B cell (primary cell): ENCODE measurements around the gene NAV2. TPM values are rescaled to one million over a fixed set of nuclear protein-coding genes. Genes with fewer than 3 reads are reported as not detected.

ENCODE experiments used
- ATAC-seq: fragments of 200-7000 bp; cut with Tn5 transposase; one replicate; pipeline ENCODE4 v1.10.0; 2021; ENCODE audit warnings: low read depth, mild to moderate bottlenecking, moderate number of reproducible peaks, moderate library complexity
- CTCF ChIA-PET: fragments of 350-600 bp; sonication (Branson Sonifier 250); formaldehyde crosslinking; loops from one replicate; lab custom pipeline; 2021; ENCODE audit warnings: antibody characterized with exemption, inconsistent platforms; lab: Charles Lee
- POLR2A ChIA-PET: fragments of 350-600 bp; sonication (Branson Sonifier 250); formaldehyde crosslinking; loops from one replicate; lab custom pipeline; 2021; ENCODE audit warnings: antibody characterized with exemption; lab: Charles Lee
- DNase-seq: peaks from one replicate; pipeline ENCODE4 v3.0.0; 2013
- H2AFZ ChIP-seq: 2 replicates; pipeline ENCODE4 v1.6.1; 2012; ENCODE audit warnings: mild to moderate bottlenecking, low read depth, low read length; ENCODE audit not compliant: insufficient read depth, poor library complexity, severe bottlenecking
- H3K27ac ChIP-seq, 2 donors: 1 replicate in 1 of 2; 2 replicates in 1 of 2; pipeline ENCODE4 v1.5.1; 2012 to 2013; ENCODE audit warnings: low read length in 2 of 2, mild to moderate bottlenecking in 2 of 2, moderate library complexity in 1 of 2
- H3K27me3 ChIP-seq, 4 experiments: fragments of 200-600 bp in 1 of 4; sonication (generic) in 1 of 4; replicated peaks in 1 of 4; 1 replicate in 2 of 4; 2 replicates in 2 of 4; pipeline versions ENCODE4 v1.6.1 to v1.7.0; 2013 to 2016; ENCODE audit warnings: low read length in 3 of 4, mild to moderate bottlenecking in 2 of 4, mixed read lengths in 1 of 4, moderate library complexity in 1 of 4; ENCODE audit not compliant: insufficient read depth in 4 of 4, control insufficient read depth in 3 of 4; ENCODE audit errors: control extremely low read depth in 1 of 4
- H3K36me3 ChIP-seq, 2 experiments: replicated peaks in 1 of 2; 1 replicate in 1 of 2; 2 replicates in 1 of 2; pipeline versions ENCODE4 v1.6.1 to v1.7.1; 2013; ENCODE audit warnings: low read length in 1 of 2; ENCODE audit not compliant: insufficient read depth in 2 of 2, control insufficient read depth in 1 of 2; ENCODE audit errors: control extremely low read depth in 1 of 2, extremely low read depth in 1 of 2
- H3K4me1 ChIP-seq, 2 donors: fragments of 200-600 bp in 1 of 2; sonication (generic) in 1 of 2; 1 replicate in 1 of 2; 2 replicates in 1 of 2; pipeline versions ENCODE4 v1.5.1 to v1.6.1; 2013 to 2017; ENCODE audit warnings: low read length in 2 of 2; ENCODE audit not compliant: control insufficient read depth in 2 of 2, insufficient read depth in 2 of 2
- H3K4me2 ChIP-seq: replicated peaks from 2 replicates; pipeline ENCODE3; 2012; ENCODE audit warnings: mild to moderate bottlenecking, low read depth, low read length; ENCODE audit not compliant: poor library complexity, severe bottlenecking
- H3K4me3 ChIP-seq, 5 experiments: fragments of 200-600 bp in 1 of 5; sonication (generic) in 1 of 5; 1 replicate in 3 of 5; 2 replicates in 2 of 5; pipeline versions ENCODE4 v1.5.1 to v1.7.0; 2011 to 2016; ENCODE audit warnings: low read length in 4 of 5, mild to moderate bottlenecking in 4 of 5, low read depth in 2 of 5, control low read depth in 1 of 5, moderate library complexity in 1 of 5; ENCODE audit not compliant: insufficient read depth in 1 of 5; ENCODE audit errors: control extremely low read depth in 1 of 5, extremely low read depth in 1 of 5
- H3K79me2 ChIP-seq: fragments of 200-600 bp; sonication (generic); one replicate; pipeline ENCODE4 v1.6.0; 2016; ENCODE audit warnings: low read length; ENCODE audit not compliant: control insufficient read depth, insufficient read depth
- H3K9ac ChIP-seq: fragments of 200-600 bp; sonication (generic); 2 replicates; pipeline ENCODE4 v1.6.1; 2017; ENCODE audit warnings: mild to moderate bottlenecking, low read length, moderate library complexity
- H3K9me3 ChIP-seq, 3 donors: one replicate each; pipeline versions ENCODE4 v1.6.1 to v1.7.1; 2013; ENCODE audit warnings: low read length in 2 of 3; ENCODE audit not compliant: control insufficient read depth in 2 of 3, insufficient read depth in 1 of 3; ENCODE audit errors: control extremely low read depth in 1 of 3
- H4K20me1 ChIP-seq: 2 replicates; pipeline ENCODE4 v1.6.0; 2012; ENCODE audit warnings: mild to moderate bottlenecking, low read length; ENCODE audit not compliant: insufficient read depth, control insufficient read depth, poor library complexity, severe bottlenecking
- H3K27ac Mint-ChIP-seq: one replicate; pipeline ENCODE4 v1.8.0; 2021; ENCODE audit warnings: mixed read lengths
- H3K27me3 Mint-ChIP-seq: one replicate; pipeline ENCODE4 v1.8.0; 2021; ENCODE audit warnings: mixed read lengths
- H3K4me1 Mint-ChIP-seq: one replicate; pipeline ENCODE4 v1.8.0; 2021; ENCODE audit warnings: mixed read lengths
- H3K4me3 Mint-ChIP-seq: one replicate; pipeline ENCODE4 v1.8.0; 2021; ENCODE audit warnings: mixed read lengths
- H3K9me3 Mint-ChIP-seq: one replicate; pipeline ENCODE4 v1.8.0; 2022; ENCODE audit warnings: mixed read lengths; ENCODE audit not compliant: insufficient read depth
- CTCF ChIP-seq: fragments of 200-600 bp; IDR thresholded peaks from one replicate; pipeline ENCODE4 v1.8.0; 2022; ENCODE audit warnings: antibody characterized with exemption, mild to moderate bottlenecking
- EZH2 ChIP-seq: IDR thresholded peaks from 2 replicates; pipeline ENCODE4 v1.6.1; 2012; ENCODE audit warnings: borderline replicate concordance, low read depth, mild to moderate bottlenecking, moderate library complexity, low read length; ENCODE audit not compliant: insufficient read depth, poor library complexity, severe bottlenecking
- WGBS: methylation state at CpG from one replicate; pipeline ENCODE4 v1.1.5; 2013; ENCODE audit warnings: missing lambda C conversion rate; ENCODE audit not compliant: insufficient coverage; 5-methylcytosine and 5-hydroxymethylcytosine counted together
- intact Hi-C: fragments of 100-400 bp; cut with micrococcal nuclease; formaldehyde crosslinking; loops from one replicate; pipeline ENCODE4 v1.10.0; 2022
- polyA plus RNA-seq: library from polyadenylated mRNA; depleted of rRNA; stranded (reverse); fragments of >200 nt; gene quantifications from 2 replicates; pipeline ENCODE4 v1.2.3, GENCODE V29; 2012
- total RNA-seq, 2 donors: library from RNA; stranded (reverse); fragments of 120-200 nt in 1 of 2; gene quantifications; 1 replicate in 1 of 2; 2 replicates in 1 of 2; pipeline versions ENCODE4 v1.2.3 to v1.2.4, GENCODE V29; 2013 to 2022

The NAV2 gene
- total and polyA plus RNA-seq, 2 donors (not counting 1 experiment from before 2014, with no cell fraction given) = 0.82 to 22.2 TPM

DNA sequence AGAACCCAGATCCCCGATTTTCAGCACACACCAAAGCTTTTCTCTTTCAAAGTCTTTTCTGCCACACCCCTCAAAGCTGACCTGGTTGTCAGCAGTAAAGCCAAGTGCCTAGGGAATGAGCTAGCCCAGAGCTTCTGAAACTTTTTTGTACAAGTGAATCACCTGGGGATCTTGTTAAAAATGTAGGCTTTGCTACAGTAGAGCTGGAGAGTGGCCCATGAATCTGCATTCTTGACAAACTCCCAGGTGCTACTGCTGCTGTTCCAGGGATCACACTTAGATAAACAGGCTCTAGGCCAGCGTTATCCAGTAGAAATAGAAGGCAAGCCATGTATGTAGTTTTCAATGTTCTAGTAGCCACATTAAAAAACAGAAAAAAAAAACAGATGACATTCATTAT, 21.8 kb upstream of the NAV2 start:
- no peak for TF ChIP-seq CTCF
- TF ChIP-seq EZH2 = no peak
- Mint-ChIP-seq H3K27me3 (peaks cover 18% of the 10 kb centered on the region), H3K4me3 (no peak overlapping the region), H3K9me3 (no peaks in the 10 kb centered on the region), H3K4me1 (no peaks in the 10 kb centered on the region), H3K27ac (no peak overlapping the region)
- H3K4me3 ChIP-seq = no peak overlapping the region
- intact Hi-C loops = no loop called here
- no peak overlapping the region for H3K27ac ChIP-seq
- DNase-seq (no peak), ATAC-seq (no peak)
- no peak overlapping the region for H2AFZ ChIP-seq
- H3K9me3 ChIP-seq = no peaks in the 10 kb centered on the region
- H3K4me2 ChIP-seq = no peak overlapping the region
- no peaks in the 10 kb centered on the region for H3K4me1 ChIP-seq
- H3K9ac ChIP-seq = no peak overlapping the region
- POLR2A ChIA-PET = no interaction called here
- 83% methylated on average over 1 of the region's 2 CpGs for WGBS
- no peaks in the 10 kb centered on the region for H3K79me2 ChIP-seq
- H4K20me1 ChIP-seq = no peaks in the 10 kb centered on the region
- CTCF ChIA-PET = no interaction called here
- H3K36me3 ChIP-seq = no peaks in the 10 kb centered on the region
- H3K27me3 ChIP-seq = no peaks in the 10 kb centered on the region

- CTCF ChIA-PET = no interaction called here
Measured at GRCh38 chr11:19691815-19692500, 20.7 kb upstream of the NAV2 start.

More at GRCh38 chr11:19691815-19692500, 20.7 kb upstream of the NAV2 start:
- Histone ChIP-seq H4K20me1 (no peaks in the 10 kb centered on the region), H3K4me2 (no peak overlapping the region), H3K79me2 (no peaks in the 10 kb centered on the region), H3K27me3 (no peaks in the 10 kb centered on the region), H3K4me1 (no peaks in the 10 kb centered on the region), H3K9me3 (no peaks in the 10 kb centered on the region), H3K4me3 (no peak overlapping the region), H3K9ac (no peak overlapping the region), H3K27ac (no peak overlapping the region), H2AFZ (no peak overlapping the region), H3K36me3 (no peaks in the 10 kb centered on the region)
- 90% methylated on average over 6 of the region's 8 CpGs for WGBS
- Mint-ChIP-seq H3K27me3 (peaks cover 14% of the 10 kb centered on the region), H3K27ac (no peak overlapping the region), H3K9me3 (no peaks in the 10 kb centered on the region), H3K4me1 (no peaks in the 10 kb centered on the region), H3K4me3 (no peak overlapping the region)
- TF ChIP-seq EZH2 (no peak), CTCF (no peak)
- POLR2A ChIA-PET = no interaction called here
- ATAC-seq = no peak
- intact Hi-C loops = no loop called here
- no peak for DNase-seq
